ENCODE measurements around the gene ZNF48. TPM values are rescaled to one million over a fixed set of nuclear protein-coding genes. Genes with fewer than 3 reads are reported as not detected.

ZNF48 gene
- total RNA-seq, 1 experiment from 2014 or later, result 24.8 TPM

DNA sequence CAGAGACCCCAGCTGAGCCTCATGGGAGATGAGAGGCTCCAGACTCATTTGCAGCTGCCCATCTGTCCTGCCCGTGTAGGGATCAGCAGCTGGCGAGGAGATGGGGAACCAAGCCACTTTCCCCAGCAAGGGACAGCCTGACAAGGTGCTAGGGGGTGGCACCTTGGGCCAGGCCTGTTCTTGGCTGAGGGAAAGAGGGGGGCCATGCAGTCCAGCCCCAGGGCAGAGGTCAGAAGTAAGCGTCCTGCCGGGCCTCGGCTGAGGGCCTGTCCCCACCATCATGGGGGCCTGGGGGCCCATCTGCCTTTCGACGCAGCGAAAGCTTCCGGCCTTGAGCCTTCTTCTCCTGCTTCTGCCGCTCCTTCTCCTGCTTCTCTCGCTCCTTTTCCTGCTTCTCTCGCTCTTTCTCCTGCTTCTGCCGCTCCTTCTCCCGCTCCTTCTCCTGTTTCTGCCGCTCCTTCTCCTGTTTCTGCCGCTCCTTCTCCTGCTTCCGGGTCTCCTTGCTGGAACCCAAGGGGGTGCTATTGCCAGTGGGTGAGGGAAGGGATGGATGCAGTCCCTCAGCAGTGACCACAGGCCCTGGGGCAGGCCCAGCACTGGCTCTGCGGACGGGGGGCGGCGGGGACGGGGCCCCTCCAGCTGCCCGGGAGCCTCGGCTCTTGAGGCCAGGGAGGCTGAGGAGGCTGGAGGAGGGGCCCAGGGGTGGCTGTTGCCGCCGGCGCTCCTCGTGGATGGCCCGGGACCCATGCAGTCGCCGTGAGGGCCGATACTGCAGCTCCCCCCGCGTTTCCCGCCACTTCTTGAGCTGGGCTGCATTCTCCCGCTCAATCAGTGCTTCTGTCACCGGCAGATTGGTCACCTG lies 37.3 kb upstream of the ZNF48 start:
- intact Hi-C loops (cut with micrococcal nuclease; ENCODE audit: unreplicated experiment), result no loop called here
- CTCF ChIA-PET, result no interaction called here
- Mint-ChIP-seq H3K9me3 (ENCODE audit: low read depth, unreplicated experiment) (no peaks in the 10 kb centered on the region), H3K27ac (ENCODE audit: unreplicated experiment) (no peak overlapping the region), H3K36me3 (ENCODE audit: insufficient read depth, unreplicated experiment) (peaks cover 74% of the 10 kb centered on the region), H3K4me3 (ENCODE audit: low read depth, unreplicated experiment) (peak overlapping the region; percentile 6), H3K27me3 (ENCODE audit: unreplicated experiment) (no peaks in the 10 kb centered on the region), H3K4me1 (ENCODE audit: low read depth, unreplicated experiment) (peaks cover 58% of the 10 kb centered on the region)
- BruUV-seq (replicated peaks), result no TSS peak
- no peak for DNase-seq
- TF ChIP-seq, protein P1, sequence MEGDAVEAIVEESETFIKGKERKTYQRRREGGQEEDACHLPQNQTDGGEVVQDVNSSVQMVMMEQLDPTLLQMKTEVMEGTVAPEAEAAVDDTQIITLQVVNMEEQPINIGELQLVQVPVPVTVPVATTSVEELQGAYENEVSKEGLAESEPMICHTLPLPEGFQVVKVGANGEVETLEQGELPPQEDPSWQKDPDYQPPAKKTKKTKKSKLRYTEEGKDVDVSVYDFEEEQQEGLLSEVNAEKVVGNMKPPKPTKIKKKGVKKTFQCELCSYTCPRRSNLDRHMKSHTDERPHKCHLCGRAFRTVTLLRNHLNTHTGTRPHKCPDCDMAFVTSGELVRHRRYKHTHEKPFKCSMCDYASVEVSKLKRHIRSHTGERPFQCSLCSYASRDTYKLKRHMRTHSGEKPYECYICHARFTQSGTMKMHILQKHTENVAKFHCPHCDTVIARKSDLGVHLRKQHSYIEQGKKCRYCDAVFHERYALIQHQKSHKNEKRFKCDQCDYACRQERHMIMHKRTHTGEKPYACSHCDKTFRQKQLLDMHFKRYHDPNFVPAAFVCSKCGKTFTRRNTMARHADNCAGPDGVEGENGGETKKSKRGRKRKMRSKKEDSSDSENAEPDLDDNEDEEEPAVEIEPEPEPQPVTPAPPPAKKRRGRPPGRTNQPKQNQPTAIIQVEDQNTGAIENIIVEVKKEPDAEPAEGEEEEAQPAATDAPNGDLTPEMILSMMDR (IDR thresholded peaks at IDR 0.05; ENCODE audit: unreplicated experiment), result no peak

DNA sequence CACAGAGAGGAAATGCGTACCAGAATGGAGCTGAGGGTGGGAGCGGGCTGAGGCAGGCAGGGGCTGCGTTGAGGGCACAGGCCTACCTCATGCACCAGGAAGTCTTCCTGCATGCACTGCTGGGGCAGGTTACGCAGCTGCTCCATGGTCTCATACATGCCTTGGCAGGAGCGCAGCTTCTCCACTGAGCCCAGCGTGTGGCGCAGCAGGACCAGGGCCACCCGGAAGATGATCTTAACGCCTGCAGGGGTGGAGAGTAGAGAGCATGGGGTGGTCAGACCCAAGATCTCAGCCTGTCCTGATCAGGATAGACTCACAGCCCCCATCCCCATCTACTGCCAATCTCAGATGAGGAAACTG lies 36.7 kb upstream of the ZNF48 start:
- intact Hi-C loops (cut with micrococcal nuclease; ENCODE audit: unreplicated experiment), result no loop called here
- no peak for DNase-seq
- Mint-ChIP-seq H3K36me3 (ENCODE audit: insufficient read depth, unreplicated experiment) (peaks cover 74% of the 10 kb centered on the region), H3K9me3 (ENCODE audit: low read depth, unreplicated experiment) (no peaks in the 10 kb centered on the region), H3K4me3 (ENCODE audit: low read depth, unreplicated experiment) (no peak overlapping the region), H3K27me3 (ENCODE audit: unreplicated experiment) (no peaks in the 10 kb centered on the region), H3K4me1 (ENCODE audit: low read depth, unreplicated experiment) (peaks cover 53% of the 10 kb centered on the region), H3K27ac (ENCODE audit: unreplicated experiment) (no peak overlapping the region)
- TF ChIP-seq, protein P1 (IDR thresholded peaks at IDR 0.05; ENCODE audit: unreplicated experiment), result no peak
- CTCF ChIA-PET, result no interaction called here
- no TSS peak for BruUV-seq (replicated peaks)

DNA sequence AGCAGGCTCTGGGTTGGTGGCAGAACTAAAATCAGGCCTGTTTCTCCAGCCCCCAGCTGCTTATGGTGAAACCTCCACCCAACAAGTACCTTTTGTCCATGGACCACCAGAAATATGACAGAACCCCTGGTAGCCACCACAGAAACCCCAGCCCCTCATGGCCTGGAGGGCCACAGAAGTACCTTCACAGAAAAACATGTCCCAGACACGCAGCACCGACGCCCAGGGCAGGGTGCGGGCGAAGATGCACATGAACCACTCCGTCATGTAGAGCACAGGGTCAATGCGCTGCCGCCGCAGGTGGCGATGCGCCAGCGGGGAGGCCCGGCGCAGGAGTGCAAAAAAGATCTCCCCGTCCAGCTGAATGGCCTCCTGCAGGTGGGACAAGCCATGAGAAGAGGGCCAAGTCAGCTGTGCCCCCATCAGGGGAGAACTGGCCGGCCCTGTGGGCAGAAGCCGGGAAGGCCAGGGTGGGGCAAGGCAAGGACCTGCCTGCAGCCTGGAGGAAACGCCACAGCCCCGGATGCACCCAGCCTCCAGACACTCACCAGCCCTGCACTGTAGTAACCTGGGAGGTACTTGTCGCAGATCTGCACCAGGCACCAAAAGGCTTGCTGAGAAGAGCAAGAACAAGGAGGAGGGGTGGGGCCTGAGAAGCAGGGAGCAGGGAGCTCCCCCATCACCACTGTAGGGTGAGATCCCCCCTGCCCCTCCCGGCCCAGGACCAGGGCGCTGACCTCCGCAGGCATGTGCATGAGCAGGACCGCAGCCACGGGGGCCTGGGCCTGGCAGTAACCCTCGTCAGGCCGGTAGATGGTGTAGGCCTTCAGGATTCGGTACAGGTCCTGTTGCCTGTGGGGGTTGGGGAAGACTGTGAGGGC lies 36.0 kb upstream of the ZNF48 start:
- TF ChIP-seq, protein P1 (IDR thresholded peaks at IDR 0.05; ENCODE audit: unreplicated experiment), result no peak

DNA sequence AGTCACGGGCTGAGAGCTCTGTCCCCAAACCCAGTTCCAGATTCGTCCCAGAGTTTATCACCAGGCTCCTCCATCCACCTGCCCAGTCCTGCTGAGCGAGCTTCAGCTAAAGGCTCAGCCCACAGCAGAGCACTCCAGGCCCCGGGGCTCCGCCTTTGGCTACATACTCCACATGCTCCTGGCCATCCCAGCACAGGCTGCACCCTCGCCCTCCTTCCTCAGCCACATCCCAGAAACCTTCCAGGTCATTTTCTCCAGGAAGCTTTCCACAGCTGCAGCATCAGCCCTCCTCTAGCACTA lies 35.4 kb upstream of the ZNF48 start:
- no peaks in the 10 kb centered on the region for H3K27me3 Mint-ChIP-seq (ENCODE audit: unreplicated experiment)
- H3K4me1 Mint-ChIP-seq (ENCODE audit: low read depth, unreplicated experiment), result peaks cover 42% of the 10 kb centered on the region
- H3K9me3 Mint-ChIP-seq (ENCODE audit: low read depth, unreplicated experiment), result no peaks in the 10 kb centered on the region
- CTCF ChIA-PET, result no interaction called here
- H3K27ac Mint-ChIP-seq (ENCODE audit: unreplicated experiment), result no peak overlapping the region
- TF ChIP-seq, protein P1 (IDR thresholded peaks at IDR 0.05; ENCODE audit: unreplicated experiment), result no peak
- BruUV-seq (replicated peaks), result no TSS peak
- no peak for DNase-seq
- intact Hi-C loops (cut with micrococcal nuclease; ENCODE audit: unreplicated experiment), result no loop called here
- H3K36me3 Mint-ChIP-seq (ENCODE audit: insufficient read depth, unreplicated experiment), result peaks cover 70% of the 10 kb centered on the region
- no peak overlapping the region for H3K4me3 Mint-ChIP-seq (ENCODE audit: low read depth, unreplicated experiment)

More for the DNA sequence above, 36.0 kb upstream of the ZNF48 start:
- Mint-ChIP-seq H3K4me3 (ENCODE audit: low read depth, unreplicated experiment) (no peak overlapping the region), H3K27ac (ENCODE audit: unreplicated experiment) (no peak overlapping the region), H3K36me3 (ENCODE audit: insufficient read depth, unreplicated experiment) (peaks cover 70% of the 10 kb centered on the region), H3K4me1 (ENCODE audit: low read depth, unreplicated experiment) (peaks cover 46% of the 10 kb centered on the region), H3K27me3 (ENCODE audit: unreplicated experiment) (no peaks in the 10 kb centered on the region), H3K9me3 (ENCODE audit: low read depth, unreplicated experiment) (no peaks in the 10 kb centered on the region)
- no TSS peak for BruUV-seq (replicated peaks)
- CTCF ChIA-PET, result interaction anchor here (0.6 kb wide), 1 partner anchor 24 kb away, joined by 3 read pairs; no protein-coding TSS in a partner anchor
- no peak for DNase-seq
- intact Hi-C loops (cut with micrococcal nuclease; ENCODE audit: unreplicated experiment), result no loop called here

All from Calu3 (cell line).